DMS153 treated with DMSO at 0.1 percent for 48 hours (cell line): ENCODE data around the gene CABLES2.

Experiments used
- DNase-seq: peaks from one replicate; lab custom pipeline; 2025; ENCODE audit not compliant: unreplicated experiment; lab: John Stamatoyannopoulos, UW

CABLES2 gene

GRCh38 chr20:62405108-62405980, 1.7 kb downstream of the CABLES2 start:
- DNase-seq: no peak

- DNase-seq: no peak
Observed at GRCh38 chr20:62404761-62405107, 2.4 kb downstream of the CABLES2 start.

DNA sequence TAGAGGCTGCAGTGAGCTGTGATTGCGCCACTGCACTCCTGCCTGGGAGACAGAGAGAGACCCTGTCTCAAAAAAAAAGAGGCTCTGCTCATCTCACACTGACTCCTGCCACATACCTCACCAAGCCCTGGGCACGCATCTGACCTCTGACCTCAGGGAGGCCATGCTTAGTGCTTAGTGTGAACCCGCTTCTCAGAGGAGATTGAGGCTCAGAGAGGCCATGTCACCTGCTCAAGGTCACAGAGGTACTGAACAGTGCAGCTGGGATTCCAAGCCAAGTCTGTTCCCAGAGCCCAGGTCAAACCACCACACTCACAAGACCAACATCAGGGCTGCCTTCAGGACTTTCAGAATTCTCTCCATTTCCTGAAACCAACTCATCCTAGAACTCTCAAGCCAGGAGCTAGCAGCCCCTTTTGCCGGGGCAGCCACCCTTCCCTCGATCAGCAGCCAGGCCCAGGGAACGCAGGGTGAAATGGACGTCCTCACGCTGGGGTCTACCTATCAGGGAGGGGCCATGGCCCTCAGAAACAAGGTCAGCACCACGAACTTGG, 2.9 kb downstream of the CABLES2 start:
- no peak for DNase-seq

DNA sequence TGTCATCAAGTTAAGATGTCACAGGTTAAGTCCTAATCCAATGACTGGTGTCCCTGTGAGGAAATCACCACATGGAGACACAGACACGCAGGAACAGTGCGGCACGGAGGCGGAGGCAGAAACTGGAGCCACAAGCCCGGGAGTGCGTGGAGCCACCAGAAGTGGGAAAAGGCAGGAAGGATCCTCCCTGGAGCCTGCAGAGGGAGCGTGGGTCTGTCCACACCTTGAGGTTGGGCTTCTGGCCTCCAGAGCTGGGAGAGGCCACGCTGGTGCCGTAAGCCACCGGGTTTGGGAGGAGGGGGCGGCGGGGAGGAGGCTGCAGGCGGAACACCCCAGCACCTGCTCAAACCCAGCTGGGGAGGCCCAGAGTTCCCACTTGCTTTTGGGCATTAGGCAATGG, 3.8 kb downstream of the CABLES2 start:
- DNase-seq: no peak

DNA sequence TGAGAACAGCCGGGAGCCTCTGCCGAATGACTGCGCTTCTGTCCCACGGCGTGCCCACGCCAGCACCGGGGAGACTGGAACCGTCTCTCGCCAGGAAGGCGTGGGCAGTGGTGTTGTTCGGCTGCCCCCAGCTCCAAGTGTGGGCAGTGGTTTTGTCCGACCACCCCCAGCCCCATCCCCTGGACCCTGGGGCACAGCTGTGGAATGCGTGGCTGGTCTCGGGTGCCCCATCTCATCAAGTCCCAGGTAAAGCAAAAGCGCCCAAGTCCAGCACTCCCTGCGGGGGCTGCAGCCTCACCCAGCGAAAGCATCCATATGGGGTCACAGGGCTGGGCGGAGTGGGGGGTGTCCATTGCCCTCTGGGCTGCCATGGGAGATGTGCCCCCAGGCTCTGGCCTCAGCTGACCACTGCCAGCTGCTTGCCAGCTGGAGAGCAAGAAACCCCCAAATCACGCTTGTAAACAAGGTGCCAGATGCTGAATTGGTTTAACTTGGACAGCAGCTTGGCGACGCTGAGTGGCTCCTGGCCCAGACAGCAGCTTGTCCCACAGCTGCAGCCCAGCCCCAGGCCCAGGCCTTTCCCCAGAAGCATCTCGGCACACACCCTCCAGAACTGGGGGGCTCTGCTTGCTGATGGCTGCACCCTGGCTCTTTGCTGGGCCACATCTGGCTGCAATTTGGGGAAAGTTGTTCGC, 4.5 kb downstream of the CABLES2 start:
- no peak for DNase-seq

DNA sequence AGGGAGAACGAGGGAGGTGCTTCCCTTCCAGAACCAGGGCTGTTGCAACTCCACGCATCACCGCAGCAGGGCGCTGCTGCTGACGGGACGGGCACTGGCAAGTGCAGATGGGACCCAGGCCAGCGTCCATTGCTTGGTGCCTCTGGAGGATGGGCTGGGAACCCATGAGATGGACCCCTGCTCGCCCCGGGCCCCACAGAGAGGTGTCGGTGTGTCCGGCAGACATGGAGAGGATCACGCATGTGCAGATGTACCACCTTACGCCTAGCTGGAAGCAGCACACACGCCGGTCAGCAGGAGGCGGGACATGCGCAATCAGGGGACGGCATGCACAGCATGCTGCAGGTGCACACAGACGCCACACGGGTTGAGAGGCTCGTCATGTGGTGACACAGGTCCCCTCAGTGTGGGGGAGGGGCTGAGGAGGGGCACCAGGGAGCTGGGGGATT, 5.7 kb downstream of the CABLES2 start:
- no peak for DNase-seq

DNA sequence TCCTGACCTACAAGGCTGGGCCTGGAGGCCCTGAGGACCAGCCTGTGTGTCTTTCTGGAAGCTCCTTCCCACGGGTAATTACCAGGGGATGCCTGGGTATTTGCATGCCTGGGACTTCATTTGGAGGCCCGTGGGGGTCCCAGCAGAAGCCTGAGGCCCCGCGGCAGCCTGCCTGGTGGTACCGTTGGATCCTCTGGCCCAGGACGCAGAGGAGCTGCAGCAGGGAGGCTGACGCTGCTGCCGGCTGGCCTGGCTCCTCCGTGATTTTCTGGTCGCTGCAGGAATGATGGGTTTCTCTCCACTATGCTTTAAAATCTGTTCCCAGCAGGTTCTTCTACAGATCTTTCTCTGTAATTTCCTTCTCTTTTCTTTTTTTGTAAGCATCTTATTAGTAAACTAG, 6.5 kb downstream of the CABLES2 start:
- DNase-seq: no peak

DNA sequence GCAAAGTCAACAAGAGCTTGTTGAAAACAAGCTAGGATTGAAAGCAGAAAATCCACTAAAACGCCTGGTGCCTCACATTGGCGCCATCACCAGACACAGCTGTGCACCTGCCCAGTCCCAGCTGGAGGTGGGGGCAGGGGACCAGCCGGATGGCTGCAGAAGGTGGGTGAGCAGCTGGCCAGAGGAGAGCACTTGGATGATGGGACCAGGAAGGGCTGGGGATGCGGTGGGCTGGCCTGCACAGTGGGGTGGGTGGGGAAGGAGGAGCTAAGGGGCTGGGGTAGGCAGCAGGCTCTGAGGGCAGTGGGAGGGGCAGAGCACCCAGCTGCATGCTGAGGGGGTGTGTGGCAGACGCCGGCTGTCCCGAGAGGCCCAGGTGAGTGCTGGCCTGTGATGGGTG, 7.1 kb downstream of the CABLES2 start:
- no peak for DNase-seq

- no peak for DNase-seq
Observed at GRCh38 chr20:62398120-62398821, 8.8 kb downstream of the CABLES2 start.

DNA sequence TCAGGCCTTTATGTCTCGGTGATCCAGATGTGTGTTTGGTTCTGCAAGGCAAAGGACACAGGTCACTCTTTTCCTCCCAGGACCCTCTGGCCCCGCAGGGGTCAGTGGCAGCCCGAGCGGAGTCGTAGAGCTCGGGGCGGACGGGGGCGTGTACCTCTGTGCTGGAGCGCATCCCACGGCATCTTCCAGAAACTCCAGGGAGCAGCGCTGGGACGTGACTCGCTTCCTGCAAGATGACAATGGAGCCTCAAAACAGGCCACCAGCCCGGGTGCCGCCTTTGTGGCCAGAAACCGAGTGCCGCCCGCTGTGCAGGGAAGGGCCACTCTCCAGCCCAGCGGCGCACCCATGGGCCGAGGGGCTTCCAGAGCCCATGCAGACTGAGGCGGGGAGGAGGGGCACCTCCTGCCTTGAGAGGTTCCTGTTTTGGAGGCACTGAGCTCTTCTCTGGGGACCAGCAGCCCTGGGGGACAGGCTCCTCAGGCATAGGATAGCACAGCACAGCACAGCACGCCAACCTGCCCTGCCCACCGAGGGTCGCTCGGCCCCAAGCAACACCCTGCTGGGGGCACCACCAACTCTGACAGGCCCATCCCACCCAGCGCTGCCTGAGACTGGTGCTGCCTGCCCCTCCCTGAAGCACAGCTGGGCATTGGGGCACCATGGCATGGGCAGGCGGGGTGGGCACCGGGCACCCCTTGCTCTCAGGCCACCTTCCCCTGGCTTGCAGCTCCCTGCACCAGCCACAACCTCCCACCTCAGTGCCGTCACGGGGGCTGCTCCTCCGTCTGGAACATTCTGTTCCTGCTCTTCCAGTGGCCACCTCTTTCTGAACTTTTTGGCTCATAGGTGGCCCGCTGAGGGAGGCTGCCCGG, 10.5 kb downstream of the CABLES2 start:
- no peak for DNase-seq

DNA sequence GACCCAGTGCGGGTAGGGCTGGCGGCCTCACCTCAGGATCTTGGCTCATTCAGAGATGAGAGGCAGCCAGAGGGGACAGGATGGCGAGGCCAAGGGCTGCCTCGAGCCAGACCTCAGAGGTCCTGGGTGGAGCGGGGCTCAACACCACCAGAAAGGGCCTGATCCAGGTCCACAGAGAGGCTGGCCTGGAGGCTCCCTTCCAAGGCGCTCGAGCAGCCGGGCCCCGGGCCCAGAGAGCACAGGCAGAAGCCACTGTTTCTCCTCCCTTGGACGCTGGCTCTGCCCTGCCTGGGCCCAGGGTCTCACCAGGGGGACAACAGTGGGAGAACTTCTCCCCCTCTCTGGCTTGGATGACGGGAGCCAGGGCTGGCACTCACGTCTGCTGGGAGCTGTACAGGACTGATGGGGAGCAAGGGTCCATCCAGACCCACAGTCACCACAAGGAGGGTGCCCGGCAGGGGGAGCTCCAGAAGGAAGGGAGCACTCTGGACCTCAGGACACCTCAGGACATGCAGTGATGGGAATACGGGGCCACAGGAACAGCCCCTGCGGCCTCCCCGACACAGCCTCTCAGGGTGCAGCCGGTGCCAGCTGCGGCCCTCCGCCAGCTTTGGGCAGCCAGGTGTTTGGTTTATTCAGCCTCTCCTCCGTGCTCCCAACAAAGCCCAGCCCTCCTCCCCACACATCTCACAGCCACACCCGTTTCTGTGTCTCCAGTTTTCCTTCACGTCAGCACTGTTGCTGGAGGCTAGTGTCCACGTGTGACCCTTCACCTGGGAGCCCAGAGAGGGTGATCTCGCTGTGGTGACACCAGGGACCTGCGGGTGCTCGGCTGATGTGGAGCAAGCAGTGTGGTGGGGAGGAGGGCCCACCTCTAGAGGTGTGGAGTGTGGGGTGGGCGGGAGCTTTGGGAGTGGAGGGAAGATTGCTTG, 11.5 kb downstream of the CABLES2 start:
- DNase-seq: no peak

DNA sequence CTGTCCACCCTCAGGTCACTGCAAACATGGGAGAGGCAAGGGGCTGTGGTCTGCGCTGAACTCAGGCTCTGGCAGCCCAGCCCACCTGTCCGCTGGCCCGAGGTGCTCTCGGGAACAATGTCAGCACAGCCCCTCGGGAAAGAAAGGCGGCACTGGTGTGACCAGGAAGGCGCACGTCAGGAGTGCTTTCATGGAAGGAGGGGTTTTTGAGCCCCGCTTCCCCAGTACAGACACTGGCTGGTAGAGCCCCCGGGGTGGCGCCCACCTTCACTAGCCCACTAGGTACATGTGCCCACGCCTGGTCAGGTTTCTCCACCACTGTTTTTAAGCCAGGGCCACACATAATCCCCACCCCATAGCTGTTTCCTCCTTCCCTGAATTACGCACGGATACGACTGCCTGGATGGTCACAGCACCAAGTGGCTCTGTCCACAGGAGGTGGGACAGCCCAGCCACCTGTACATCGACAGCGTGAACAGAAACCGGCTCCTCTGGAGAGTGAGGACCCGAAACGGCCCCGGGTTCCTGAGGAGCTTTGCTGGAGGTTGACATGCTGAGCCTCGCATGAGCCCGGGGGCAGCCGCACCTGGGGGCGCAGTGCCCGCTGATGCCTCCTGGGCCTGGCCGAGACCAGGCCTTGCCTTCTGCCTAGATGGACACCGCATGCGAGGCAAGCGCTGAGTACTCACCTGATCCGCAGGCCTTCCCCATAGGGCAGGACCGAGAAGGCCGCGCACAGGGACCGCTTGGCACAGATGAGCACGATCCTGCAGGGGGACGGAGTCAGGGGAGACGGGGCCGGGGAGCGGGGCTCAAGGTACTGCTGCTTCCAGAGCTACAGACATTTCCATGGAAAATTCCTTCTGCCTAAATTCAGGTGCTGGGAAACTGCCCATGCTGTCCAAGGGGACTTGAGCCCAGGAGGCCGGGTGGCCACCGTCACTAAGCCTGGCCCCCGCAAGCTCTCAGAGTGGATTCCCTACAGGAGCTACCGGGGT, 12.5 kb downstream of the CABLES2 start:
- no peak for DNase-seq

DNA sequence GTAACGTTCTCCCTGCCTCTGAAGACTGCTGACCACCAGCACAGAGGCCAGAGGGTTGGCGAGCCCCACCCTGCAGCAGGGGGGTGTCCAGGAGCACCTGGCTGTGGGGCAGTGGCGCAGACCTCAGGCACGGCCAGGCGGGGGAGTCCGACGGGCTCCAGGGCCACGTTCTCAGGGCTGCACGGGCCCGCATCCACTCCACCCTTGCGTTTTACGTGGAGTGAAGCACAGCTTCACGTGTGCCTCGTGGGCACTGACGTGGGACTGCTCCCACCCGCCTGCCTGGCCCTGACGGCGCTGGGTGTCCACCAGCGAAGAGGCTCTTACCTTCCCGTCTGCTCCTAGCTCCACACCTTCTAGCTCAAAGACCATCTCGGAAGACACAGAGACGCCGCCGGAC, 13.3 kb downstream of the CABLES2 start:
- DNase-seq: no peak

- no peak for DNase-seq
Observed at GRCh38 chr20:62393335-62393665, 13.8 kb downstream of the CABLES2 start.

GRCh38 chr20:62392621-62393334, 14.3 kb downstream of the CABLES2 start:
- no peak for DNase-seq

DNA sequence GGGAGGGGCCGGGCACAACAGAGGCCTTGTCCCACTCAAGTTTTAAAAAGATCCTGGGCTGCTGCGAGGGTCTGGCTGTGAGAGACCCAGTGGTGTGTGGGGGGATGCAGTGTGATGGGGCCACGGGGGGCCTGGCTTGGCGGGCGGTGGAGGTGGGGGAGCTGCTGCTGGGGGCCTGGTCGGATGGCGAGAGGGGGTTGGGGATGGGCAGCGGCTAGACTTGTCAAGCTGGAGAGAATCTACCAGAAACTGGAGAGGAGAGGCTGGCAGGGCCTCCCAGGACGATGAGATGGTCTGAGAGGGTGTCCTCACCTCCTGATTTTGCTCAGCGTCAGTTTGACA, 15.0 kb downstream of the CABLES2 start:
- no peak for DNase-seq

- DNase-seq: no peak
Observed at GRCh38 chr20:62391165-62392076, 15.7 kb downstream of the CABLES2 start.
